ENCODE results near the gene RTP4.

Gene RTP4

GRCh38 chr3:187368251-187369088 lies at the start of gene RTP4:
Gene RTP4 (plus strand): TSS chr3:187368385. CDS start chr3:187368442, 57 bp downstream.
- no peak for DNase-seq

GRCh38 chr3:187318819-187319616 lies 49.2 kb upstream of the RTP4 start:
- DNase-seq, result peak in 1 of 2 experiments; percentile 56

GRCh38 chr3:187319699-187320302 lies 48.4 kb upstream of the RTP4 start:
- DNase-seq, result peak in 1 of 2 experiments; percentile 35

- DNase-seq, result no peak
Measured at GRCh38 chr3:187321766-187322165, 46.4 kb upstream of the RTP4 start.

GRCh38 chr3:187322291-187322690 lies 45.9 kb upstream of the RTP4 start:
- DNase-seq, result no peak

GRCh38 chr3:187323091-187323490 lies 45.1 kb upstream of the RTP4 start:
- DNase-seq, result no peak

- DNase-seq, result no peak
Measured at GRCh38 chr3:187325632-187326031, 42.6 kb upstream of the RTP4 start.

GRCh38 chr3:187327845-187328244 lies 40.3 kb upstream of the RTP4 start:
- no peak for DNase-seq

- DNase-seq, result no peak
Measured at GRCh38 chr3:187328691-187329090, 39.5 kb upstream of the RTP4 start.

GRCh38 chr3:187334904-187335303 lies 33.3 kb upstream of the RTP4 start:
- no peak for DNase-seq

- no peak for DNase-seq
Measured at GRCh38 chr3:187336322-187336721, 31.9 kb upstream of the RTP4 start.

GRCh38 chr3:187340578-187340977 lies 27.6 kb upstream of the RTP4 start:
- no peak for DNase-seq

GRCh38 chr3:187342255-187342654 lies 25.9 kb upstream of the RTP4 start:
- no peak for DNase-seq

GRCh38 chr3:187343670-187344069 lies 24.5 kb upstream of the RTP4 start:
- no peak for DNase-seq

GRCh38 chr3:187352581-187353575 lies 15.3 kb upstream of the RTP4 start:
- no peak for DNase-seq

- no peak for DNase-seq
Measured at GRCh38 chr3:187358068-187358467, 10.1 kb upstream of the RTP4 start.

GRCh38 chr3:187359798-187360486 lies 8.2 kb upstream of the RTP4 start:
- DNase-seq, result no peak

- no peak for DNase-seq
Measured at GRCh38 chr3:187360596-187360995, 7.6 kb upstream of the RTP4 start.

GRCh38 chr3:187361835-187362234 lies 6.3 kb upstream of the RTP4 start:
- DNase-seq, result no peak

- DNase-seq, result no peak
Measured at GRCh38 chr3:187367561-187368103, 553 bp upstream of the RTP4 start.

- DNase-seq, result no peak
Measured at GRCh38 chr3:187369089-187369447, 883 bp downstream of the RTP4 start.
